ENCODE results near the gene ASB8.

DNA sequence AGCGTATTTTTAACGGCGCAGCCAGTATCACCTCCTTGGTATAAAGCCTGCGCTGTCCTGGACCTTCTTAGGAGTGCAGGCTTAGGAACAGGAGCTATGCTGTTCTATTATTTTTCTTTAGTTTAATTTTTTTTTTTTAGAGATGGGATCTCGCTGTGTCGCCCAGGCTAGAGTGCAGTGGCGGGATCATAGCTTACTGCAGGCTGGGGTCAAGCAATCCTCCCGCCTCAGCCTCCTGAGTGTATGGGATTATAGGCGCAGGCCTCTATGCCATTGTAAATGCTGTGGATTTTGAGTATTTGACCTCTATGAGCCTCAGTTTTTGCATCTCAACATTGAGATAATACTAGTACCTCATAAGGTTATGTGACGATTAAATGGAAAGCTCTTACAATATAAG is 41.7 kb upstream of the ASB8 start:
- TF ChIP-seq SP1 (IDR thresholded peaks at IDR 0.05) (no peak), BHLHE40 (IDR thresholded peaks at IDR 0.05; ENCODE audit: borderline replicate concordance) (no peak), HDGF (IDR thresholded peaks at IDR 0.05; ENCODE audit: borderline replicate concordance) (no peak), FOXM1 (IDR thresholded peaks at IDR 0.05; ENCODE audit: borderline replicate concordance) (no peak), ARNT (IDR thresholded peaks at IDR 0.05) (no peak), FOXA1 (IDR thresholded peaks at IDR 0.05) (no peak), NFRKB (IDR thresholded peaks at IDR 0.05) (no peak), ELF4 (IDR thresholded peaks at IDR 0.05) (no peak)
